D341Med (cell line): Measurements from ENCODE around the gene CALML6.
"Not testable (repeated sequence)": the region's sequence is repeated elsewhere in the genome, so short reads cannot be mapped to it uniquely, and the experiment has no call there.

Source experiments
- DNase-seq: peaks from one replicate; pipeline ENCODE4 v3.0.0; 2012; ENCODE audit warnings: low spot score

CALML6 gene

GRCh38 chr1:1914971-1915692, at the start of gene CALML6:
CALML6 (plus strand) TSS chr1:1915260; CDS start chr1:1915281, 21 bp downstream.
- DNase-seq, result no peak

GRCh38 chr1:1867164-1867563, 47.9 kb upstream of the CALML6 start:
- DNase-seq, result no peak

GRCh38 chr1:1869469-1869868, 45.6 kb upstream of the CALML6 start:
- no peak for DNase-seq

- DNase-seq, result no peak
Observed at GRCh38 chr1:1872329-1872994, 42.6 kb upstream of the CALML6 start.

- DNase-seq, result no peak
Observed at GRCh38 chr1:1873186-1873585, 41.9 kb upstream of the CALML6 start.

GRCh38 chr1:1874901-1875300, 40.2 kb upstream of the CALML6 start:
- no peak for DNase-seq

- DNase-seq, result no peak
Observed at GRCh38 chr1:1875932-1876331, 39.1 kb upstream of the CALML6 start.

GRCh38 chr1:1876335-1876930, 38.6 kb upstream of the CALML6 start:
- DNase-seq, result no peak

GRCh38 chr1:1877865-1878436, 37.1 kb upstream of the CALML6 start:
- no peak for DNase-seq

GRCh38 chr1:1879942-1880341, 35.1 kb upstream of the CALML6 start:
- no peak for DNase-seq

- DNase-seq, result no peak
Observed at GRCh38 chr1:1880617-1881312, 34.3 kb upstream of the CALML6 start.

- peak; percentile 58 for DNase-seq
Observed at GRCh38 chr1:1881727-1882126, 33.3 kb upstream of the CALML6 start.

- DNase-seq, result no peak
Observed at GRCh38 chr1:1883092-1883873, 31.8 kb upstream of the CALML6 start.

- not testable (repeated sequence) for DNase-seq
Observed at GRCh38 chr1:1883890-1884289, 31.2 kb upstream of the CALML6 start.

- DNase-seq, result no peak
Observed at GRCh38 chr1:1889090-1889750, 25.8 kb upstream of the CALML6 start.

- DNase-seq, result peak; percentile 72
Observed at GRCh38 chr1:1889847-1890505, 25.1 kb upstream of the CALML6 start.

- DNase-seq, result peak; percentile 97
Observed at GRCh38 chr1:1890506-1891348, 24.3 kb upstream of the CALML6 start, which contains the start of gene GNB1. GNB1 (minus strand) TSS chr1:1891087; CDS start chr1:1825453, 65,634 bp downstream.

- DNase-seq, result peak; percentile 78
Observed at GRCh38 chr1:1891349-1892078, 23.5 kb upstream of the CALML6 start.
